GM12891 (cell line): ENCODE results near the gene FAM78B.

Experiments used
- DNase-seq: peaks from one replicate; pipeline ENCODE4 v3.0.0; 2011; ENCODE audit warnings: low spot score; ENCODE audit not compliant: insufficient read length
- FAIRE-seq: peaks from 2 replicates; lab custom pipeline; 2011; peaks lifted over from hg19 to GRCh38; lab: Jason Lieb, UNC
- PAX5 ChIP-seq: IDR thresholded peaks from 2 replicates; pipeline ENCODE4 v1.6.1; 2011; ENCODE audit warnings: low read length, moderate library complexity, mild to moderate bottlenecking; ENCODE audit not compliant: insufficient read depth, severe bottlenecking
- POLR2A ChIP-seq: IDR thresholded peaks from 2 replicates; pipeline ENCODE4 v1.6.1; 2011; ENCODE audit warnings: low read depth, low read length, control low read depth
- POLR2AphosphoS5 ChIP-seq: IDR thresholded peaks from 2 replicates; pipeline ENCODE4 v1.6.1; 2011; ENCODE audit warnings: low read depth, low read length, control low read depth
- POU2F2 ChIP-seq: IDR thresholded peaks from 2 replicates; pipeline ENCODE4 v1.6.1; 2011; ENCODE audit warnings: low read depth, mild to moderate bottlenecking, control low read depth, low read length, moderate library complexity
- SPI1 ChIP-seq: IDR thresholded peaks from 2 replicates; pipeline ENCODE4 v1.6.1; 2011; ENCODE audit warnings: low read depth, low read length, control low read depth
- TAF1 ChIP-seq: IDR thresholded peaks from 2 replicates; pipeline ENCODE4 v1.6.1; 2011; ENCODE audit warnings: low read depth, low read length, control low read depth

FAM78B gene

GRCh38 chr1:166165661-166166328 lies 1.0 kb downstream of the FAM78B start:
- peak; percentile 24 for DNase-seq
- TF ChIP-seq SPI1 (no peak), PAX5 (no peak), POU2F2 (no peak), POLR2AphosphoS5 (no peak), POLR2A (no peak), TAF1 (no peak)
- no peak for FAIRE-seq

- FAIRE-seq = no peak
- peak; percentile 36 for DNase-seq
- TF ChIP-seq SPI1 (no peak), POLR2A (no peak), PAX5 (no peak), TAF1 (no peak), POLR2AphosphoS5 (no peak), POU2F2 (no peak)
These were observed 1.7 kb downstream of the FAM78B start for GRCh38 chr1:166164995-166165660.

DNA sequence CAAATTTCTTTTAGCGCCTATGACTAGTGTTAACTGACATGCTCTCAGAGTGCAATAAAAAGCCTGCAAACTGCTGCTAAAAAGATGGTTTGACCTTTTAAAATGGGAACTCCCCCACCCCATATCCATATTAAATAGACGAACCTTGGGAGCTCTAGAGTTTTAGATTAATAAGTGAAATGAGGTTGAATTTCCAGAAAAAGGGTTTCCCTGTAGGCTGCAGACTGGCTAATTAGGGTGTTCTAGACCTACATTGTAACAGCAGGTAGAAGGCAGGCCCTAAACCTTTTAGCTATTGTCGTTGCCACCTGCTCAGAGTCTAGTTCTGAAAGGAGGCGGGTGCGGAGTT lies 2.2 kb downstream of the FAM78B start:
- no peak for TF ChIP-seq PAX5
- no peak for TF ChIP-seq SPI1
- TF ChIP-seq TAF1 = no peak
- no peak for TF ChIP-seq POU2F2
- no peak for TF ChIP-seq POLR2A
- TF ChIP-seq POLR2AphosphoS5 = no peak
- FAIRE-seq (no peak), DNase-seq (no peak)

- FAIRE-seq (no peak), DNase-seq (no peak)
- TF ChIP-seq POLR2AphosphoS5 (no peak), POLR2A (no peak), SPI1 (no peak), TAF1 (no peak), POU2F2 (no peak), PAX5 (no peak)
These were observed 7.1 kb downstream of the FAM78B start for GRCh38 chr1:166159656-166160055.

- FAIRE-seq = no peak
- TF ChIP-seq TAF1 (no peak), SPI1 (no peak)
- no peak for DNase-seq
These were observed 10.1 kb downstream of the FAM78B start for GRCh38 chr1:166156674-166157073.

- DNase-seq = no peak
- no peak for FAIRE-seq
- no peak for TF ChIP-seq POLR2A
- no peak for TF ChIP-seq PAX5
- TF ChIP-seq POLR2AphosphoS5 = no peak
- no peak for TF ChIP-seq TAF1
- no peak for TF ChIP-seq POU2F2
- TF ChIP-seq SPI1 = no peak
These were observed 11.7 kb downstream of the FAM78B start for GRCh38 chr1:166155108-166155507.

DNA sequence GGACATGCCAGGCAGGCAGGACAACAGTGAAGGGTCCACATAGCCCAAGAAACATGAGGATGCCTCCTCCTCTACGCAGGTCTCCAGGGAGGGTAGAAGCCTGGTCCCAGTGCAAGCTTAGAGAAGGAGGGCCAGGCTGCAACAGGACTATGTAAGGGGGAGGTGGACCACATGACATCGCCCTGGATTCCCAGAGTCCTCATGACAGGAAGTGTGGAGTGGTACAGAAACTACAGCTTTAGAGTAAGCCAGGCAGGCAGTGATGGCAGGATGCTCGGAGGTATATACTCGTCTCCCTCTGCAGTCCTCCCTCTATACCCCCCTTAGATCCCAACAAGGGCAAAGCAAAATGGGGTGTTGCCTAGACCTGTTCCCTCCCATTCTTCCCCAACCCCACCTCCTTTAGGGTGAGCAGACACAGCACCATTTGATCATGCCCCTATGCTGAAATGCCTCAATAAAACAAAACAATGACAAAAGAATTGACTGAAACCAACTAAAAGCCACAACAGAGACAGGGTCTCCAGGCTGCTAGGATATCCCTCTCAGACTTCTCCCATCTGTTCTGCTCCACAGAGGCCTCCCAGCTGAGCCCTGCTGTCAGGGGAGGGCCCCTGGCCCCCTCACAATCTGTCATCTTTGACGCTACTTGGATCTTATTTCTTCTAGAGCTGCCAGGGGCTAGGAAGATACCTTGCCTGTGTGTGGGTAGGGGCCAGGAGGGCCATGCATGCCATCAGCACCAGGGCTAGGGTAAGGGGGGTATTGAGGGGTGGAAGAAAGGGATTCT lies 13.1 kb downstream of the FAM78B start:
- DNase-seq = no peak
- FAIRE-seq = no peak
- TF ChIP-seq TAF1 (no peak), POLR2A (no peak), PAX5 (no peak), POU2F2 (no peak), POLR2AphosphoS5 (no peak), SPI1 (no peak)

DNA sequence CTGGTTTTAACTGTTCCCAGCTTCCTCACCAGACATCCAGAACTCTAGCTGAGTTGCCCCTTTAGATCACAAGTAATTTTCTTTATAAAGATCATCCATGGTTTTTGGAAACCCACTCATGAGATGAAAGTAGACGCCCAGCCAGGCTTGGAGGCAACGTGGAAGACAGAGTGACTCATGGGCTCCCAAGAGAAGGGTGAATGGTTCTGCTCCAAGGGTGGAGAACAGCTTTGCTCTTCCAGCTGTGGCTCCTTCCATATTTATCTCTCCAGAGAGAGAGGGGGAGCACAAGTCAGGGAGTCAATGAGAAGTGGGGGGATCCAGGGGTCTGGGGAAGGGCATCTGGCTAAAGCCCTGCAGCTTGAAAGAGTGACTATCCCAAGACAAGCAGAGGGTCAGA lies 13.8 kb downstream of the FAM78B start:
- TF ChIP-seq PAX5 (no peak), POU2F2 (no peak), POLR2A (no peak), POLR2AphosphoS5 (no peak), SPI1 (no peak), TAF1 (no peak)
- DNase-seq = no peak
- FAIRE-seq = no peak

DNA sequence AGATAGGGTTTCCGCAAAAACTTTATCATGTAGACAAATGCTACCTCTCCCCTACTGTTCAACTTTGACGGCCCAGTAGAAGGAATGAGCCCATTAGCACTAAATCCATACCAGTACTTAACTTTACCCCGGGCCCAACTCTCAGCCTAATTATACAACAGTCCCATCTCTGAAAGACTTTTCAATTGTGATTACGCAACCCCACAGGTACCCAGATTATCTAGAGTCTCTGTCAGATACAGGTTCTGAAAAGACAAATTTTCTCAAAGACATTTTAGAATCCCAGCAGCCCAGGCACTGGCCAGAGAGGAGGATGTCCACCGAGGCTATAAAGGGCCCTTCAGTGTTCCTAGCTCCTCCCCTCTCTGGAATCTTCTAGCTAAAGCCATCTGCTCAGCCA lies 15.0 kb downstream of the FAM78B start:
- no peak for DNase-seq
- TF ChIP-seq TAF1 = no peak
- TF ChIP-seq POLR2AphosphoS5 = no peak
- no peak for TF ChIP-seq POU2F2
- TF ChIP-seq SPI1 = no peak
- TF ChIP-seq POLR2A = no peak
- FAIRE-seq = no peak
